Skeletal muscle tissue (tissue), 4 donors: ENCODE data around the gene TLCD3B. TPM values are rescaled to one million over a fixed set of nuclear protein-coding genes. Genes with fewer than 3 reads are reported as not detected.
A peak's percentile ranks its signal among the peaks of the same experiment; 100 is the strongest.

Experiments used
- H3K27ac ChIP-seq: one replicate; pipeline ENCODE4 v1.7.0; 2013; ENCODE audit warnings: mild to moderate bottlenecking, low read depth, low read length, inconsistent platforms
- H3K27me3 ChIP-seq, 3 donors: one replicate each; pipeline ENCODE4 v1.7.0; 2013; ENCODE audit warnings: low read length in 3 of 3; ENCODE audit not compliant: control insufficient read depth in 3 of 3, insufficient read depth in 3 of 3
- H3K36me3 ChIP-seq, 3 donors: one replicate each; pipeline ENCODE4 v1.7.0; 2013; ENCODE audit warnings: low read length in 3 of 3; ENCODE audit not compliant: control insufficient read depth in 3 of 3, insufficient read depth in 3 of 3
- H3K4me1 ChIP-seq, 3 donors: one replicate each; pipeline ENCODE4 v1.7.0; 2013; ENCODE audit warnings: low read length in 3 of 3, mild to moderate bottlenecking in 3 of 3; ENCODE audit not compliant: control insufficient read depth in 3 of 3, insufficient read depth in 3 of 3
- H3K4me3 ChIP-seq, 3 donors: one replicate each; pipeline ENCODE4 v1.7.0; 2013; ENCODE audit warnings: low read length in 3 of 3
- H3K9ac ChIP-seq, 3 donors: one replicate each; pipeline ENCODE4 v1.7.0; 2013; ENCODE audit warnings: low read length in 3 of 3, mild to moderate bottlenecking in 3 of 3, moderate library complexity in 2 of 3, low read depth in 1 of 3
- H3K9me3 ChIP-seq, 3 donors: one replicate each; pipeline ENCODE4 v1.7.0; 2013; ENCODE audit warnings: low read length in 3 of 3; ENCODE audit not compliant: control insufficient read depth in 3 of 3
- total RNA-seq: library from RNA; depleted of rRNA; stranded (reverse); fragments of >200 nt; gene quantifications from one replicate; pipeline ENCODE4 v1.2.3, GENCODE V29; 2014
- donor health status: Osteomylitis.

TLCD3B gene
- total RNA-seq, 1 donor from 2014 or later, result 0.52 TPM

GRCh38 chr16:30007378-30007895 is 23.6 kb downstream of the TLCD3B start:
- H3K9me3 ChIP-seq, result no peaks in the 10 kb centered on the region
- H3K4me3 ChIP-seq, result no peak overlapping the region
- H3K27ac ChIP-seq, result no peak overlapping the region
- H3K9ac ChIP-seq, result no peak overlapping the region
- peaks cover 5 to 13% (median 7%) of the 10 kb centered on the region in 3 donors for H3K4me1 ChIP-seq
- H3K27me3 ChIP-seq, result peaks cover 32 to 44% (median 38%) of the 10 kb centered on the region in 3 donors
- peaks cover 0 to 6% (median 0%) of the 10 kb centered on the region in 3 donors for H3K36me3 ChIP-seq

- Histone ChIP-seq H3K36me3 (peaks cover 0 to 10% (median 6%) of the 10 kb centered on the region in 3 donors), H3K9ac (no peak overlapping the region), H3K4me1 (peaks cover 5 to 9% (median 7%) of the 10 kb centered on the region in 3 donors), H3K27me3 (peaks cover 28 to 38% (median 33%) of the 10 kb centered on the region in 3 donors), H3K9me3 (no peaks in the 10 kb centered on the region), H3K4me3 (no peak overlapping the region), H3K27ac (no peak overlapping the region)
Observed at GRCh38 chr16:30006659-30007377, 24.3 kb downstream of the TLCD3B start.

GRCh38 chr16:30006095-30006473 is 25.0 kb downstream of the TLCD3B start:
- peaks cover 23 to 33% (median 30%) of the 10 kb centered on the region in 3 donors for H3K27me3 ChIP-seq
- no peaks in the 10 kb centered on the region for H3K9me3 ChIP-seq
- H3K9ac ChIP-seq, result no peak overlapping the region
- no peak overlapping the region for H3K27ac ChIP-seq
- H3K36me3 ChIP-seq, result peaks cover 0 to 10% (median 9%) of the 10 kb centered on the region in 3 donors
- no peak overlapping the region for H3K4me3 ChIP-seq
- peaks cover 5 to 9% (median 6%) of the 10 kb centered on the region in 3 donors for H3K4me1 ChIP-seq

- Histone ChIP-seq H3K27me3 (peaks cover 19 to 30% (median 29%) of the 10 kb centered on the region in 3 donors), H3K9ac (no peak overlapping the region), H3K9me3 (no peaks in the 10 kb centered on the region), H3K4me3 (peak overlapping the region in 1 of 3 donors; percentile 45), H3K4me1 (peaks cover 4 to 6% (median 5%) of the 10 kb centered on the region in 3 donors), H3K36me3 (peaks cover 0 to 11% (median 11%) of the 10 kb centered on the region in 3 donors), H3K27ac (no peak overlapping the region)
Observed at GRCh38 chr16:30005341-30006094, 25.6 kb downstream of the TLCD3B start.

GRCh38 chr16:30004811-30005242 is 26.2 kb downstream of the TLCD3B start:
- no peak overlapping the region for H3K9ac ChIP-seq
- peaks cover 12 to 23% (median 22%) of the 10 kb centered on the region in 3 donors for H3K27me3 ChIP-seq
- no peak overlapping the region for H3K27ac ChIP-seq
- H3K4me3 ChIP-seq, result no peak overlapping the region
- H3K4me1 ChIP-seq, result peaks cover 0 to 5% (median 2%) of the 10 kb centered on the region in 3 donors
- H3K9me3 ChIP-seq, result no peaks in the 10 kb centered on the region
- peaks cover 2 to 15% (median 14%) of the 10 kb centered on the region in 3 donors for H3K36me3 ChIP-seq

- Histone ChIP-seq H3K27ac (no peak overlapping the region), H3K9me3 (no peaks in the 10 kb centered on the region), H3K36me3 (peaks cover 5 to 19% (median 17%) of the 10 kb centered on the region in 3 donors), H3K27me3 (peaks cover 9 to 19% (median 18%) of the 10 kb centered on the region in 3 donors), H3K4me3 (no peak overlapping the region), H3K9ac (no peak overlapping the region), H3K4me1 (peaks cover 0 to 5% (median 2%) of the 10 kb centered on the region in 3 donors)
Observed at GRCh38 chr16:30004424-30004776, 26.7 kb downstream of the TLCD3B start.

GRCh38 chr16:30003670-30004423 is 27.2 kb downstream of the TLCD3B start:
- peaks cover 5 to 22% (median 17%) of the 10 kb centered on the region in 3 donors for H3K36me3 ChIP-seq
- H3K27me3 ChIP-seq, result peaks cover 3 to 13% (median 13%) of the 10 kb centered on the region in 3 donors
- H3K4me1 ChIP-seq, result peaks cover 0 to 5% (median 2%) of the 10 kb centered on the region in 3 donors
- H3K9me3 ChIP-seq, result no peaks in the 10 kb centered on the region
- H3K27ac ChIP-seq, result no peak overlapping the region
- H3K9ac ChIP-seq, result no peak overlapping the region
- no peak overlapping the region for H3K4me3 ChIP-seq

- H3K4me1 ChIP-seq, result peaks cover 0 to 5% (median 2%) of the 10 kb centered on the region in 3 donors
- no peak overlapping the region for H3K9ac ChIP-seq
- H3K36me3 ChIP-seq, result peaks cover 7 to 23% (median 17%) of the 10 kb centered on the region in 3 donors
- H3K9me3 ChIP-seq, result no peaks in the 10 kb centered on the region
- H3K27ac ChIP-seq, result no peak overlapping the region
- no peak overlapping the region for H3K4me3 ChIP-seq
- peaks cover 0 to 5% (median 4%) of the 10 kb centered on the region in 3 donors for H3K27me3 ChIP-seq
Observed at GRCh38 chr16:30002614-30003346, 28.3 kb downstream of the TLCD3B start.
